Measurements from ENCODE around the gene EP300.
A peak's percentile ranks its signal among the peaks of the same experiment; 100 is the strongest.

Gene EP300

GRCh38 chr22:41180926-41181325 lies 88.5 kb downstream of the EP300 start:
- no peak for TF ChIP-seq EZH2 (IDR thresholded peaks at IDR 0.05)
- TF ChIP-seq POLR2AphosphoS5 (IDR thresholded peaks at IDR 0.05; ENCODE audit: borderline replicate concordance, low read depth, low read length), result no peak
- no peak for TF ChIP-seq FOXP2 (optimal IDR thresholded peaks at IDR 0.05; ENCODE audit: control extremely low read depth, extremely low read length, insufficient read depth)
- Histone ChIP-seq H3K27ac (no peak overlapping the region), H3K36me3 (ENCODE audit: insufficient read depth, low read length) (peaks cover 44% of the 10 kb centered on the region), H3K9ac (ENCODE audit: insufficient read length) (no peak overlapping the region), H3K9me3 (ENCODE audit: low read depth, low read length) (no peaks in the 10 kb centered on the region), H3K4me3 (no peak overlapping the region)
- DNase-seq (ENCODE audit: low read depth, low spot score), result no peak

- Histone ChIP-seq H3K4me3 (no peak overlapping the region), H3K36me3 (ENCODE audit: insufficient read depth, low read length) (peaks cover 38% of the 10 kb centered on the region), H3K27ac (no peak overlapping the region), H3K9me3 (ENCODE audit: low read depth, low read length) (no peaks in the 10 kb centered on the region), H3K9ac (ENCODE audit: insufficient read length) (no peak overlapping the region)
- TF ChIP-seq EZH2 (IDR thresholded peaks at IDR 0.05) (no peak), FOXP2 (optimal IDR thresholded peaks at IDR 0.05; ENCODE audit: control extremely low read depth, extremely low read length, insufficient read depth) (no peak), POLR2AphosphoS5 (IDR thresholded peaks at IDR 0.05; ENCODE audit: borderline replicate concordance, low read depth, low read length) (no peak)
- no peak for DNase-seq (ENCODE audit: low read depth, low spot score)
These were observed 89.2 kb downstream of the EP300 start for GRCh38 chr22:41181349-41182241.

- peaks cover 11% of the 10 kb centered on the region for H3K36me3 ChIP-seq (ENCODE audit: insufficient read depth, low read length)
- no peak overlapping the region for H3K4me3 ChIP-seq
- no peaks in the 10 kb centered on the region for H3K9me3 ChIP-seq (ENCODE audit: low read depth, low read length)
- H3K9ac ChIP-seq (ENCODE audit: insufficient read length), result no peak overlapping the region
- DNase-seq (ENCODE audit: low read depth, low spot score), result no peak
- no peak overlapping the region for H3K27ac ChIP-seq
- no peak for TF ChIP-seq FOXP2 (optimal IDR thresholded peaks at IDR 0.05; ENCODE audit: control extremely low read depth, extremely low read length, insufficient read depth)
- TF ChIP-seq POLR2AphosphoS5 (IDR thresholded peaks at IDR 0.05; ENCODE audit: borderline replicate concordance, low read depth, low read length), result no peak
- TF ChIP-seq EZH2 (IDR thresholded peaks at IDR 0.05), result no peak
These were observed 92.3 kb downstream of the EP300 start for GRCh38 chr22:41184679-41185078.

GRCh38 chr22:41191467-41191866 lies 99.1 kb downstream of the EP300 start:
- H3K36me3 ChIP-seq (ENCODE audit: insufficient read depth, low read length), result no peaks in the 10 kb centered on the region
- no peak for DNase-seq (ENCODE audit: low read depth, low spot score)
- no peak overlapping the region for H3K27ac ChIP-seq
- H3K4me3 ChIP-seq, result no peak overlapping the region
- no peak overlapping the region for H3K9ac ChIP-seq (ENCODE audit: insufficient read length)
- H3K9me3 ChIP-seq (ENCODE audit: low read depth, low read length), result no peaks in the 10 kb centered on the region
- TF ChIP-seq EZH2 (IDR thresholded peaks at IDR 0.05) (no peak), FOXP2 (optimal IDR thresholded peaks at IDR 0.05; ENCODE audit: control extremely low read depth, extremely low read length, insufficient read depth) (no peak), POLR2AphosphoS5 (IDR thresholded peaks at IDR 0.05; ENCODE audit: borderline replicate concordance, low read depth, low read length) (no peak)

GRCh38 chr22:41193829-41194228 lies 101.4 kb downstream of the EP300 start:
- DNase-seq (ENCODE audit: low read depth, low spot score), result no peak
- Histone ChIP-seq H3K9me3 (ENCODE audit: low read depth, low read length) (no peaks in the 10 kb centered on the region), H3K27ac (no peak overlapping the region), H3K36me3 (ENCODE audit: insufficient read depth, low read length) (no peaks in the 10 kb centered on the region), H3K9ac (ENCODE audit: insufficient read length) (no peak overlapping the region), H3K4me3 (no peak overlapping the region)
- TF ChIP-seq FOXP2 (optimal IDR thresholded peaks at IDR 0.05; ENCODE audit: control extremely low read depth, extremely low read length, insufficient read depth) (no peak), POLR2AphosphoS5 (IDR thresholded peaks at IDR 0.05; ENCODE audit: borderline replicate concordance, low read depth, low read length) (no peak), EZH2 (IDR thresholded peaks at IDR 0.05) (no peak)

- H3K4me3 ChIP-seq, result peak overlapping the region; percentile 93
These were observed 104.9 kb downstream of the EP300 start for GRCh38 chr22:41197038-41197972.

GRCh38 chr22:41198027-41198580 lies 105.7 kb downstream of the EP300 start:
- TF ChIP-seq FOXP2 (optimal IDR thresholded peaks at IDR 0.05; ENCODE audit: control extremely low read depth, extremely low read length, insufficient read depth) (no peak), EZH2 (IDR thresholded peaks at IDR 0.05) (no peak), POLR2AphosphoS5 (IDR thresholded peaks at IDR 0.05; ENCODE audit: borderline replicate concordance, low read depth, low read length) (no peak)
- H3K4me3 ChIP-seq, result peak overlapping the region; percentile 93
- DNase-seq (ENCODE audit: low read depth, low spot score), result no peak
- no peak overlapping the region for H3K27ac ChIP-seq
- H3K36me3 ChIP-seq (ENCODE audit: insufficient read depth, low read length), result no peaks in the 10 kb centered on the region
- no peaks in the 10 kb centered on the region for H3K9me3 ChIP-seq (ENCODE audit: low read depth, low read length)
- peak overlapping the region; percentile 8 for H3K9ac ChIP-seq (ENCODE audit: insufficient read length)

More at GRCh38 chr22:41197038-41197972, 104.9 kb downstream of the EP300 start:
- H3K27ac ChIP-seq, result no peak overlapping the region
- H3K9ac ChIP-seq (ENCODE audit: insufficient read length), result peak overlapping the region; percentile 62
- DNase-seq (ENCODE audit: low read depth, low spot score), result no peak
- no peaks in the 10 kb centered on the region for H3K9me3 ChIP-seq (ENCODE audit: low read depth, low read length)
- TF ChIP-seq POLR2AphosphoS5 (IDR thresholded peaks at IDR 0.05; ENCODE audit: borderline replicate concordance, low read depth, low read length), result peak; percentile 62; the same call in 1 of the 2 replicates
- no peak for TF ChIP-seq FOXP2 (optimal IDR thresholded peaks at IDR 0.05; ENCODE audit: control extremely low read depth, extremely low read length, insufficient read depth)
- no peak for TF ChIP-seq EZH2 (IDR thresholded peaks at IDR 0.05)
- H3K36me3 ChIP-seq (ENCODE audit: insufficient read depth, low read length), result no peaks in the 10 kb centered on the region

GRCh38 chr22:41201141-41201540 lies 108.7 kb downstream of the EP300 start:
- Histone ChIP-seq H3K4me3 (no peak overlapping the region), H3K9me3 (ENCODE audit: low read depth, low read length) (no peaks in the 10 kb centered on the region), H3K36me3 (ENCODE audit: insufficient read depth, low read length) (no peaks in the 10 kb centered on the region), H3K9ac (ENCODE audit: insufficient read length) (no peak overlapping the region), H3K27ac (no peak overlapping the region)
- no peak for DNase-seq (ENCODE audit: low read depth, low spot score)
- TF ChIP-seq POLR2AphosphoS5 (IDR thresholded peaks at IDR 0.05; ENCODE audit: borderline replicate concordance, low read depth, low read length) (no peak), EZH2 (IDR thresholded peaks at IDR 0.05) (no peak), FOXP2 (optimal IDR thresholded peaks at IDR 0.05; ENCODE audit: control extremely low read depth, extremely low read length, insufficient read depth) (no peak)

Measured in SK-N-MC (cell line).